Breast epithelium (tissue), 4 donors: ENCODE measurements around the gene FBXO34. TPM values are rescaled to one million over a fixed set of nuclear protein-coding genes. Genes with fewer than 3 reads are reported as not detected.

Experiments
- DNase-seq, 2 donors: peaks; one replicate each; pipeline ENCODE4 v3.0.0-alpha.2; 2019; ENCODE audit warnings: low spot score in 2 of 2
- H3K27ac ChIP-seq, 2 donors: fragments of 200-600 bp; sonication (generic) in 1 of 2; one replicate each; pipeline ENCODE4 v1.5.1; 2016 to 2019; ENCODE audit warnings: mild to moderate bottlenecking in 1 of 2
- H3K27me3 ChIP-seq, 2 donors: fragments of 200-600 bp; sonication (generic) in 1 of 2; one replicate each; pipeline versions ENCODE4 v1.5.1 to v1.6.0; 2017 to 2019; ENCODE audit warnings: control low read depth in 1 of 2, mild to moderate bottlenecking in 1 of 2
- H3K36me3 ChIP-seq: fragments of 200-600 bp; one replicate; pipeline ENCODE4 v1.5.1; 2019
- H3K4me1 ChIP-seq, 2 donors: fragments of 200-600 bp; sonication (generic); one replicate each; pipeline ENCODE4 v1.5.1; 2016 to 2019; ENCODE audit warnings: control low read depth in 1 of 2
- H3K4me3 ChIP-seq, 3 donors: fragments of 200-600 bp; sonication (generic); 1 replicate in 2 of 3; 2 replicates in 1 of 3; pipeline ENCODE4 v1.5.1; 2016 to 2019; ENCODE audit warnings: mild to moderate bottlenecking in 3 of 3, moderate library complexity in 2 of 3
- H3K9me3 ChIP-seq, 2 donors: fragments of 200-600 bp; sonication (generic) in 1 of 2; one replicate each; pipeline ENCODE4 v1.5.1; 2016 to 2019; ENCODE audit warnings: control low read depth in 1 of 2
- CTCF ChIP-seq, 3 donors: fragments of 450-650 bp; IDR thresholded peaks; one replicate each; pipeline ENCODE4 v1.5.1; 2016 to 2017; ENCODE audit warnings: antibody characterized with exemption in 3 of 3, mild to moderate bottlenecking in 3 of 3, moderate library complexity in 3 of 3
- POLR2A ChIP-seq: fragments of 450-650 bp; IDR thresholded peaks from one replicate; pipeline ENCODE4 v1.6.1; 2016; ENCODE audit warnings: antibody characterized with exemption, mild to moderate bottlenecking, moderate library complexity
- POLR2AphosphoS5 ChIP-seq, 3 donors: sonication (generic); formaldehyde crosslinking; IDR thresholded peaks; one replicate each; pipeline ENCODE4 v1.6.1; 2017; ENCODE audit warnings: antibody characterized with exemption in 3 of 3
- intact Hi-C: fragments of 100-400 bp; cut with DNase I; formaldehyde crosslinking; loops from one replicate; pipeline ENCODE4 v1.15.1; 2023; ENCODE audit warnings: low total_unique reads
- total RNA-seq, 3 donors: library from RNA; depleted of rRNA; stranded (reverse); fragments of >200 nt; gene quantifications; one replicate each; pipeline ENCODE4 v1.1.0, GENCODE V29; 2016

FBXO34 gene
- total RNA-seq, 3 donors from 2014 or later, result 31.8 to 56.5 (median 34.7) TPM

- H3K27ac ChIP-seq, result no peak overlapping the region
- no peak for TF ChIP-seq CTCF (IDR thresholded peaks at IDR 0.05)
- TF ChIP-seq POLR2AphosphoS5 (IDR thresholded peaks at IDR 0.05), result no peak
- TF ChIP-seq POLR2A, result no peak
- H3K4me1 ChIP-seq, result no peaks in the 10 kb centered on the region
- H3K27me3 ChIP-seq, result no peaks in the 10 kb centered on the region
- H3K4me3 ChIP-seq, result no peak overlapping the region
- DNase-seq, result no peak
- no peaks in the 10 kb centered on the region for H3K9me3 ChIP-seq
- H3K36me3 ChIP-seq, result no peaks in the 10 kb centered on the region
- intact Hi-C loops, result no loop called here
These were observed 37.6 kb upstream of the FBXO34 start for GRCh38 chr14:55233591-55233990.

- H3K4me3 ChIP-seq, result no peak overlapping the region
- no peak for DNase-seq
- H3K4me1 ChIP-seq, result no peaks in the 10 kb centered on the region
- H3K27me3 ChIP-seq, result peaks cover 0 to 8% of the 10 kb centered on the region in 2 donors
- no peaks in the 10 kb centered on the region for H3K36me3 ChIP-seq
- H3K27ac ChIP-seq, result no peak overlapping the region
- intact Hi-C loops, result no loop called here
- H3K9me3 ChIP-seq, result no peaks in the 10 kb centered on the region
- TF ChIP-seq POLR2AphosphoS5 (IDR thresholded peaks at IDR 0.05) (no peak), CTCF (IDR thresholded peaks at IDR 0.05) (no peak), POLR2A (no peak)
These were observed 33.1 kb upstream of the FBXO34 start for GRCh38 chr14:55238019-55238680.

GRCh38 chr14:55239320-55239719 is 31.9 kb upstream of the FBXO34 start:
- TF ChIP-seq POLR2A (no peak), POLR2AphosphoS5 (IDR thresholded peaks at IDR 0.05) (no peak), CTCF (IDR thresholded peaks at IDR 0.05) (no peak)
- intact Hi-C loops, result no loop called here
- DNase-seq, result no peak
- Histone ChIP-seq H3K27me3 (peaks cover 0 to 8% of the 10 kb centered on the region in 2 donors), H3K9me3 (no peaks in the 10 kb centered on the region), H3K36me3 (no peaks in the 10 kb centered on the region), H3K4me3 (no peak overlapping the region), H3K27ac (no peak overlapping the region), H3K4me1 (no peaks in the 10 kb centered on the region)

DNA sequence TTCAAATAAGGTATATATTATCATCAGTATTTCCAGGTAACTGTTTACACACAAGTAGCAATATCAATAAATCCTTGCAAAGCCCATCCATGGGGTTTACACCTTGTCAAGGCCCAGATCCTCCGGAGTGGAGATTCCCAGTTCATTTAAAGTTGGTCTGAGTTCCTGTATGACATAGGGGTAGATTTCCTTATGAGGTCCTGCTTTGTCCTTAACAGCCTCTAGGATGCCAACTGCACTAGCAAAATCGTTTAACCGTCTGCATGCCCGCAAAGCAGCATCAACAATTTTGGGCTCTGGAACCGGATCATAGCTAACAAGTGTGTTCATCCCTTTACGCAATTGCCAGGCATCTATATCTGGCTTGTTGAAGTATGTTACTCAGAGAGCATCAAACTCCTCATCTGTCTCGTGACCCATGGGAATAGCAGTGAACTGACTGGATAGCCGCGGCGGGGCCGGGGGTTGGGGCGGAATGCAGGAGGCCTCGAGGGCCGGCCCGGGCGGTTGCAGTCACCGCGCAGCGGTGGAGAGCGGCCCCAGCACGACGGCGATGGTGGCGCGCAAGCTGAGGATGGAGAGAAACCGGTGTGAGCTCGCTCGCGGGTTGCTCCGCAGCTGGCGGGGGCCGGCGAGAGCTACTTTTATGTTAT is 30.6 kb upstream of the FBXO34 start:
- H3K36me3 ChIP-seq, result no peaks in the 10 kb centered on the region
- intact Hi-C loops, result no loop called here
- no peak for DNase-seq
- no peak overlapping the region for H3K27ac ChIP-seq
- H3K9me3 ChIP-seq, result no peaks in the 10 kb centered on the region
- TF ChIP-seq POLR2A (no peak), POLR2AphosphoS5 (IDR thresholded peaks at IDR 0.05) (no peak), CTCF (IDR thresholded peaks at IDR 0.05) (no peak)
- no peak overlapping the region for H3K4me3 ChIP-seq
- peaks cover 0 to 8% of the 10 kb centered on the region in 2 donors for H3K27me3 ChIP-seq
- H3K4me1 ChIP-seq, result no peaks in the 10 kb centered on the region

- H3K36me3 ChIP-seq, result no peaks in the 10 kb centered on the region
- H3K9me3 ChIP-seq, result no peaks in the 10 kb centered on the region
- DNase-seq, result no peak
- intact Hi-C loops, result no loop called here
- H3K4me3 ChIP-seq, result no peak overlapping the region
- TF ChIP-seq POLR2AphosphoS5 (IDR thresholded peaks at IDR 0.05) (no peak), POLR2A (no peak), CTCF (IDR thresholded peaks at IDR 0.05) (no peak)
- H3K27ac ChIP-seq, result no peak overlapping the region
- no peaks in the 10 kb centered on the region for H3K4me1 ChIP-seq
- H3K27me3 ChIP-seq, result peaks cover 0 to 8% of the 10 kb centered on the region in 2 donors
These were observed 29.5 kb upstream of the FBXO34 start for GRCh38 chr14:55241673-55242072.
